Keratinocyte (primary cell): ENCODE data around the gene KIF2B. TPM values are rescaled to one million over a fixed set of nuclear protein-coding genes. Genes with fewer than 3 reads are reported as not detected.

Experiments
- DNase-seq: peaks from one replicate; pipeline ENCODE4 v3.0.0-alpha.2; 2011; ENCODE audit warnings: low read depth, missing footprints, low spot score
- FAIRE-seq: peaks from 2 replicates; lab custom pipeline; 2011; peaks lifted over from hg19 to GRCh38; lab: Jason Lieb, UNC
- H2AFZ ChIP-seq: 2 replicates; pipeline ENCODE4 v1.6.0; 2012; ENCODE audit warnings: low read length, control low read depth, inconsistent platforms; ENCODE audit not compliant: control insufficient read depth
- H3K27ac ChIP-seq: 2 replicates; pipeline ENCODE4 v1.5.1; 2011; ENCODE audit warnings: low read length; ENCODE audit not compliant: control insufficient read depth, insufficient read depth
- H3K27me3 ChIP-seq: 3 replicates; pipeline ENCODE4 v1.6.0; 2011; ENCODE audit warnings: low read length; ENCODE audit not compliant: control insufficient read depth, insufficient read depth; ENCODE audit errors: extremely low read depth
- H3K36me3 ChIP-seq, 2 experiments: 2 replicates in 1 of 2; 3 replicates in 1 of 2; pipeline ENCODE4 v1.5.1; 2011; ENCODE audit warnings: low read length in 2 of 2, mild to moderate bottlenecking in 1 of 2; ENCODE audit not compliant: control insufficient read depth in 2 of 2, insufficient read depth in 2 of 2; ENCODE audit errors: extremely low read depth in 1 of 2
- H3K4me1 ChIP-seq: 3 replicates; pipeline ENCODE4 v1.5.1; 2011; ENCODE audit warnings: low read length; ENCODE audit not compliant: control insufficient read depth, insufficient read depth; ENCODE audit errors: extremely low read depth
- H3K4me2 ChIP-seq: 3 replicates; pipeline ENCODE4 v1.6.0; 2011; ENCODE audit warnings: low read depth, low read length; ENCODE audit not compliant: control insufficient read depth, insufficient read depth; ENCODE audit errors: extremely low read depth
- H3K4me3 ChIP-seq, 3 experiments: fragments of 200-600 bp in 1 of 3; sonication (generic) in 1 of 3; 2 replicates in 2 of 3; 3 replicates in 1 of 3; pipeline ENCODE4 v1.5.1; 2011 to 2016; ENCODE audit warnings: low read length in 3 of 3, mild to moderate bottlenecking in 3 of 3, control low read depth in 2 of 3, inconsistent platforms in 1 of 3, low read depth in 1 of 3, mixed read lengths in 1 of 3, mixed run types in 1 of 3, moderate library complexity in 1 of 3; ENCODE audit not compliant: control insufficient read depth in 2 of 3, insufficient read depth in 2 of 3; ENCODE audit errors: extremely low read depth in 1 of 3
- H3K79me2 ChIP-seq: 2 replicates; pipeline ENCODE4 v1.6.0; 2012; ENCODE audit warnings: low read length; ENCODE audit not compliant: control insufficient read depth, insufficient read depth
- H3K9ac ChIP-seq: 3 replicates; pipeline ENCODE4 v1.6.0; 2011; ENCODE audit warnings: low read length; ENCODE audit not compliant: control insufficient read depth, insufficient read depth; ENCODE audit errors: extremely low read depth
- H3K9me1 ChIP-seq: 3 replicates; pipeline ENCODE4 v1.6.0; 2011; ENCODE audit warnings: low read length; ENCODE audit not compliant: control insufficient read depth, insufficient read depth; ENCODE audit errors: extremely low read depth
- H3K9me3 ChIP-seq: 2 replicates; pipeline ENCODE4 v1.5.1; 2012; ENCODE audit warnings: low read depth, low read length; ENCODE audit not compliant: control insufficient read depth
- H4K20me1 ChIP-seq: 3 replicates; pipeline ENCODE4 v1.6.0; 2011; ENCODE audit warnings: low read length; ENCODE audit not compliant: control insufficient read depth, insufficient read depth; ENCODE audit errors: extremely low read depth
- CTCF ChIP-seq, 3 experiments: IDR thresholded peaks in 1 of 3; conservative IDR thresholded peaks in 1 of 3; optimal IDR thresholded peaks in 1 of 3; 2 replicates in 2 of 3; 3 replicates in 1 of 3; pipeline versions ENCODE3 to v1.5.1; 2011; ENCODE audit warnings: low read length in 3 of 3, mild to moderate bottlenecking in 3 of 3, moderate library complexity in 2 of 3, control low read depth in 1 of 3, inconsistent platforms in 1 of 3; ENCODE audit not compliant: insufficient read depth in 2 of 3; ENCODE audit errors: extremely low read depth in 1 of 3
- EZH2 ChIP-seq: IDR thresholded peaks from one replicate; pipeline ENCODE4 v1.6.1; 2012; ENCODE audit warnings: inconsistent platforms, mild to moderate bottlenecking, low read length, moderate library complexity
- dilution Hi-C: fragments of 300-500 bp; cut with MboI; formaldehyde crosslinking; loops from one replicate; pipeline ENCODE4 v1.7.0; 2020; ENCODE audit warnings: low sequenced_read_pairs; ENCODE audit not compliant: extremely low pct_ligation_motif_present
- polyA plus RNA-seq, 5 experiments: library from polyadenylated mRNA; depleted of rRNA in 3 of 5; stranded (reverse) in 3 of 5; stranded (forward) in 1 of 5; unstranded in 1 of 5; fragments of >200 nt; gene quantifications; 1 replicate in 1 of 5; 2 replicates in 3 of 5; 3 replicates in 1 of 5; pipeline versions ENCODE4 v1.2.1 to v1.2.3, GENCODE V29; 2011 to 2012; ENCODE audit warnings: missing spikeins in 2 of 5, low read depth in 1 of 5, low replicate concordance in 1 of 5

KIF2B gene
- polyA plus RNA-seq, 1 donor (not counting 4 experiments of a cell fraction or from before 2014, with no cell fraction given): not detected

GRCh38 chr17:53804437-53804836, 18.3 kb upstream of the KIF2B start:
- no peaks in the 10 kb centered on the region for H3K36me3 ChIP-seq
- no peak for TF ChIP-seq EZH2
- TF ChIP-seq CTCF (optimal IDR thresholded peaks at IDR 0.05 in 1 of 3, IDR thresholded peaks at IDR 0.05 in 1 of 3, conservative IDR thresholded peaks at IDR 0.05 in 1 of 3; ENCODE audit: extremely low read depth in 1 of 3, insufficient read depth in 2 of 3, low read length in 3 of 3): no peak
- no peak overlapping the region for H3K4me3 ChIP-seq
- no peaks in the 10 kb centered on the region for H3K79me2 ChIP-seq
- H4K20me1 ChIP-seq: no peaks in the 10 kb centered on the region
- no peaks in the 10 kb centered on the region for H3K27me3 ChIP-seq
- H3K4me1 ChIP-seq: no peaks in the 10 kb centered on the region
- dilution Hi-C loops: no loop called here
- no peaks in the 10 kb centered on the region for H3K9me3 ChIP-seq
- DNase-seq: no peak
- no peak overlapping the region for H2AFZ ChIP-seq
- FAIRE-seq: no peak
- H3K9ac ChIP-seq: no peak overlapping the region
- no peak overlapping the region for H3K27ac ChIP-seq
- no peak overlapping the region for H3K4me2 ChIP-seq
- H3K9me1 ChIP-seq: no peaks in the 10 kb centered on the region

GRCh38 chr17:53806473-53806872, 16.3 kb upstream of the KIF2B start:
- H3K4me3 ChIP-seq: no peak overlapping the region
- dilution Hi-C loops: no loop called here
- no peak overlapping the region for H3K4me2 ChIP-seq
- no peaks in the 10 kb centered on the region for H4K20me1 ChIP-seq
- H3K9me3 ChIP-seq: no peaks in the 10 kb centered on the region
- no peak overlapping the region for H3K9ac ChIP-seq
- H2AFZ ChIP-seq: no peak overlapping the region
- DNase-seq (no peak), FAIRE-seq (no peak)
- no peaks in the 10 kb centered on the region for H3K36me3 ChIP-seq
- no peaks in the 10 kb centered on the region for H3K4me1 ChIP-seq
- H3K79me2 ChIP-seq: no peaks in the 10 kb centered on the region
- H3K27ac ChIP-seq: no peak overlapping the region
- no peaks in the 10 kb centered on the region for H3K9me1 ChIP-seq
- TF ChIP-seq EZH2 (no peak), CTCF (optimal IDR thresholded peaks at IDR 0.05 in 1 of 3, IDR thresholded peaks at IDR 0.05 in 1 of 3, conservative IDR thresholded peaks at IDR 0.05 in 1 of 3; ENCODE audit: extremely low read depth in 1 of 3, insufficient read depth in 2 of 3, low read length in 3 of 3) (no peak)
- H3K27me3 ChIP-seq: no peaks in the 10 kb centered on the region
